Stimulated activated naive CD8-positive, alpha-beta T cell treated with anti-CD3 and anti-CD28 coated beads, Interleukin-15, Interleukin-2, amounts not matched to agents 100 ng/mL and 50 ng/mL, for 24 hours (primary cell): Measurements from ENCODE around the gene PON1.

Source experiments
- H3K27ac Mint-ChIP-seq: one replicate; pipeline ENCODE4 v1.8.0; 2021; ENCODE audit warnings: mild to moderate bottlenecking, mixed read lengths
- H3K27me3 Mint-ChIP-seq: one replicate; pipeline ENCODE4 v1.8.0; 2021; ENCODE audit warnings: mixed read lengths
- H3K36me3 Mint-ChIP-seq: one replicate; pipeline ENCODE4 v1.8.0; 2021; ENCODE audit warnings: low read depth, mixed read lengths
- H3K4me1 Mint-ChIP-seq: one replicate; pipeline ENCODE4 v1.8.0; 2021; ENCODE audit warnings: low read depth, mixed read lengths
- H3K4me3 Mint-ChIP-seq: one replicate; pipeline ENCODE4 v1.8.0; 2021; ENCODE audit warnings: mild to moderate bottlenecking, mixed read lengths
- H3K9me3 Mint-ChIP-seq: one replicate; pipeline ENCODE4 v1.8.0; 2021; ENCODE audit warnings: mixed read lengths

PON1 gene

DNA sequence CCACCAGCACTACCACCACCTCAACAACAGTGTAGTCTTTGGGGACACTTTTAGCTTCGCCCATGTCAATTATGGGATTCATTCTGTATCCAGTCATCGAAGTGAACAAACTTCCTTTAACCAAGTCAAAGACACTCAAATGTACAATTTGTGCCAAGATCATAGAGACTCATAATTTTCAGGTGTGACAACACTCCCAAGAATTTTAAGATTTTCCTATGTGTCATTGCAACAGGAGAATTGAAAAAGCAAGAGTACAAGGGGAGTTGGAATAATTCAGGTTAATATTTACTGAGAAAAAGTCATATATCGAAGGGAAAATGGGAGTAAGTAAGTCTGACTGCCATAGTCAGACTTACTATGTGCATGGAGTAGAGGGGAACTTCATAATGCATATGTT lies 26.2 kb downstream of the PON1 start:
- Mint-ChIP-seq H3K27me3 (peaks cover 12% of the 10 kb centered on the region), H3K9me3 (no peaks in the 10 kb centered on the region)

DNA sequence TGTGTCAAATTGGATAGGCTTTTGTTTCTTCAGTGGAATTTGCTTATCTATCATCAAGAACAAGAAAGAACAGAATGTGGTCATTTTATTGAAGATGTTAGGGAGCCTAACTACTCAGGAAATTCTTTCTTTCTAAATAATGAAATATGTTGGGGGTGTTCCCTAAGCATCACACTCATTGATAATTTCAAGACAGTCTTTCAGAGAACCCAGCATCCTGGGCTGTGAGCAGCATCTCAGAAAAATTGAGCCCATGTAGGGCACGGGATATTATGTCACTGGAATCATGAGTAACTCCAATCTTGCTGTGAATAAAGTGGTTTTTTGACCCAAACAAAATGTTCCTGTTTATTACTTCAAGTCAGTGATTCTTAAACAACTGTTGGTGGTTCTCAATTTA lies 27.3 kb downstream of the PON1 start:
- no peak overlapping the region for H3K4me3 Mint-ChIP-seq
- peaks cover 12% of the 10 kb centered on the region for H3K27me3 Mint-ChIP-seq
- no peaks in the 10 kb centered on the region for H3K9me3 Mint-ChIP-seq
- no peak overlapping the region for H3K27ac Mint-ChIP-seq
- H3K4me1 Mint-ChIP-seq: no peaks in the 10 kb centered on the region
- no peaks in the 10 kb centered on the region for H3K36me3 Mint-ChIP-seq

More for the DNA sequence above, 26.2 kb downstream of the PON1 start:
- Mint-ChIP-seq H3K27ac (no peak overlapping the region), H3K4me1 (no peaks in the 10 kb centered on the region), H3K4me3 (no peak overlapping the region), H3K36me3 (no peaks in the 10 kb centered on the region)

DNA sequence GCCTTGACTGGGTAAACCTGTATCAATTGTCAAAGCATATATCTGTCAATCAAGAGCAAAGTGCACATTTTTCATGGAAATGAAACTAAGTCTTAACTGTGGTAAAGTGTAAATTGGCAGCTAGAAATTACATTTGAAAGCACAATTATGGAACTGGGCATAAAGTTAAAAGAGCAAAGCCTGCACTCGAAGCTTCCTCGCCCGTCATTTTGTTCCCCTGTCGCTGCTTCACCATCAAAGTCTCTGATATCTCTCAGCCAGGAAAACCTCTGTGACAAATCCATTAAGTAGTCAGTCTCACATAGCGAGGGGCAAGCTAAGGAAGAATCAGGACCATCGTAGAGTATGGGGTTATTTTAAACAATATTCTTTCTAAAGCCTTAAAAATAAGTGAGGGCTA lies 27.9 kb downstream of the PON1 start:
- Mint-ChIP-seq H3K9me3 (no peaks in the 10 kb centered on the region), H3K4me3 (no peak overlapping the region), H3K27me3 (peaks cover 12% of the 10 kb centered on the region), H3K4me1 (no peaks in the 10 kb centered on the region), H3K27ac (no peak overlapping the region), H3K36me3 (no peaks in the 10 kb centered on the region)

DNA sequence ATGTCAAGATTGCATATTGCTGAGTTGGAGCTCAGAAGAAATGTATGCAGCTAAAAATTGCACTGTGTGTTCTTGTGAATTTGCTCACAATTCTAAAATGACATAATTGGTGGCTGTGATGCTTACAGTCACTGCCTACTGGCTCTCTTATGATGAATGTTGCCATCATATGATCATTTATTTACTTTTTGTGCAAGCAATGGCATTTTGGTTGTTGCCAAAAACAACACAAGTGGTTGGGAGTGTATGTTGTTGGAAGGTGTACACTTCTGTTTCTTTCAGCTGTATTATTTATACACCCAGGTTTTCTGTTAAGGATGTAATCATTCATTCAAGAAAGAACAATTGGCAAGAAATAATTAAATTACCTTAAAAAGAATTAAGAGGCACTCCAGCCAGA lies 28.9 kb downstream of the PON1 start:
- peaks cover 9% of the 10 kb centered on the region for H3K27me3 Mint-ChIP-seq

DNA sequence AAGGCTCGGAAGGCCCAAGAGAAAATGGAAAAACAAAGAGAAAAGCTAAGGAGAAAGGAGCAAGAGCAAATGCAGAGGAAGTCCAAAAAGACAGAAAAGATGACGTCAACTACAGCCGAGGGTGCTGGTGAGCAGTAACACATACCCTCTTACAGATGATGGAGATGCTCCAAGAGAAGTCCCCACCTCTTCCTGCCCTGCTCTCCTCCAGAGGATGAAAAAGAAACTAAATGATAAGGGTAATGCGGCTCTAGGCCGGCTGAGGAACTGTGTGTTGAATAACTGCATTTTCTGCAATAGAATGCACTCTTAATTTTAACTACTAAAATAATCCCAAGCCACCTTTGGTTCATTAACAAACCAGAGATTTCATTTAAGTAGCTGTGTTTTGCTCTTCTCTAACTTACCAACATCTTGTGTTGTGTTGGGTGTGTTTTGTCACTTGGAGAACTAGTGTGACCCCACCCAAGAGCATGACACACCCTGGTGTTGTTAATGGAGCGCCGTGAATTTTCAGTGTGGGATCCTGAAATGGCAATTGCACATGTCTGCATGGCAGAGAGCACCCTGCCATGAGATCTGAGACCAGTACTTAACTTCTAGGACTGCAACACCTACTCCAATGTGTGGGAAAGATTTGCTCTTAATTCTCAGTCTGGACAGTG lies 34.0 kb downstream of the PON1 start:
- Mint-ChIP-seq H3K4me3 (no peak overlapping the region), H3K36me3 (no peaks in the 10 kb centered on the region), H3K9me3 (no peaks in the 10 kb centered on the region), H3K27ac (no peak overlapping the region), H3K27me3 (peaks cover 3% of the 10 kb centered on the region), H3K4me1 (no peaks in the 10 kb centered on the region)

More for the DNA sequence above, 28.9 kb downstream of the PON1 start:
- Mint-ChIP-seq H3K27ac (no peak overlapping the region), H3K9me3 (no peaks in the 10 kb centered on the region), H3K4me3 (no peak overlapping the region), H3K36me3 (no peaks in the 10 kb centered on the region), H3K4me1 (no peaks in the 10 kb centered on the region)

DNA sequence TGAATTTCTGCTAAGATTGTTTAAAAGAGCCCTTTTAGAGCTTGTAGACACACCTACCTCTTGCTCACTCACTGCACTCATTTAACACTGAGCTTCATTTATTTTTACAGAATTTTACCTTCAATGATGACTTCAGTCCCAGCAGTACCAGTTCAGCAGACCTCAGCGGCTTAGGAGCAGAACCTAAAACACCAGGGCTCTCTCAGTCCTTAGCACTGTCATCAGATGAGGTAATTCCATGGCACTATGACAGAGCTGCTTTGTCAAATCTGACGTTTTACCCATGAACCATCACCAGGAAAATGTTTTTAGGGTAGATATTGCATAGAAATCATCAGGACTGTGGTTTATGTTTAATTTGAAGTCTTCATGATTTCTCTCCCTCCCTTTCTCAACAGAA lies 38.2 kb downstream of the PON1 start:
- Mint-ChIP-seq H3K4me1 (no peaks in the 10 kb centered on the region), H3K27me3 (peaks cover 7% of the 10 kb centered on the region), H3K4me3 (no peak overlapping the region), H3K9me3 (no peaks in the 10 kb centered on the region), H3K27ac (no peak overlapping the region), H3K36me3 (no peaks in the 10 kb centered on the region)

DNA sequence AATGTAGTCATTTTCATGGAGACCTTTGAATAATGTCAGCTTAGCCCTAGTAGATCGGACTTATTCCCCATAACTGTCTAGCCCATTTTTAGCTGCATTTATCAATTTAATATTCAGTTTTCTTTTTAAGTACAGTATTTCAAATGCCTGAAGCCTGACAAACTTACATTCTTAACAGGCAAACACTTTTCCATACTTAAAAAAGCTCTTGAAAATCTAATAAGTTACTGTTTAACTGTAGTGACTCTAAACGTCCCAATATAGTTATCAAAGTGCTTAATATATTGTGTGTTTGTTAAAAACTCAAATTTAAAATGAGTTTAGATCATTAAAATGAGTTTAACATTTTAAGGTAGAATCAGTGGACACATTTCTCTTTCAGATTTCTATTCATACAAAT lies 44.9 kb downstream of the PON1 start:
- H3K9me3 Mint-ChIP-seq: no peaks in the 10 kb centered on the region
- H3K4me1 Mint-ChIP-seq: no peaks in the 10 kb centered on the region
- peaks cover 8% of the 10 kb centered on the region for H3K27me3 Mint-ChIP-seq
- H3K36me3 Mint-ChIP-seq: no peaks in the 10 kb centered on the region
- no peak overlapping the region for H3K27ac Mint-ChIP-seq
- no peak overlapping the region for H3K4me3 Mint-ChIP-seq

DNA sequence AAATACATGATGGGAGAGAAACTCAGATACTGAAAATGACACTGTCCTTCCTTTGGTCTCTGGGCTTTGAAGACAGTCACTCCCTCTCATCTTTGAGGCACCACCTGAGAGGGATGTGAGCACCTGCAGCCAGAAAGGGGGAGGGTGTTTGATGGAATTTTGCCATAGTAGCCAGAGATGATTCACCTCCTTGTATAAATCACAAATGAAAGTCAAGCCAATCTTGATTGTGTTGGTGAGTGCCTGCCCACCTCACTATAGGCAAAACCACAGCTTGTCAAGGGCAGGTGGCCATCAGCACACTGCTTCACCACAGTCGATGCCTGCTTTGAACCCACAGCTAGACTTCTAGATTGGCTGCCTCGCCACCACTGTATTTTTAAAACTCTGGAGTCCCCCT lies 48.2 kb downstream of the PON1 start:
- Mint-ChIP-seq H3K4me3 (no peak overlapping the region), H3K27ac (no peak overlapping the region), H3K27me3 (peaks cover 5% of the 10 kb centered on the region), H3K9me3 (no peaks in the 10 kb centered on the region), H3K4me1 (no peaks in the 10 kb centered on the region), H3K36me3 (no peaks in the 10 kb centered on the region)

DNA sequence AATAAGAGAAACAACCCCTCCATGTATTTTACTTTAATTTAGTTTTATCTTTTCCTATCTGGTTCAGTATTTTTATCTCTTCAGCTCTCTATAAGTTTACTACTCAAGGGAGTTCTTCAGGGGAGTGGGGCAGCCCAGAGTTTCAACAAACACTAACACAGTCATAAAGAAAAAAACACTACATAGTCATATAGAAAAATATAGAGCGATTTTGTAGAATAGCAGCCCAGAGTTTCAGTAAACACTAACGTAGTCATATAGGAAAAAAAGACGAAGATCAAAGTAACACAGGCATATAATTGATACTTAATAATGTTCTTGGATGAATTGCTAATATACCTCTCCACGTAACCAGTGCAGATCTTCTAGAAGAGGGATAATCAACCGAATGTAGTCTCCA lies 54.7 kb downstream of the PON1 start:
- no peaks in the 10 kb centered on the region for H3K4me1 Mint-ChIP-seq
- H3K27ac Mint-ChIP-seq: no peak overlapping the region
- H3K4me3 Mint-ChIP-seq: no peak overlapping the region
- H3K36me3 Mint-ChIP-seq: no peaks in the 10 kb centered on the region
- H3K9me3 Mint-ChIP-seq: no peaks in the 10 kb centered on the region
- peaks cover 5% of the 10 kb centered on the region for H3K27me3 Mint-ChIP-seq

DNA sequence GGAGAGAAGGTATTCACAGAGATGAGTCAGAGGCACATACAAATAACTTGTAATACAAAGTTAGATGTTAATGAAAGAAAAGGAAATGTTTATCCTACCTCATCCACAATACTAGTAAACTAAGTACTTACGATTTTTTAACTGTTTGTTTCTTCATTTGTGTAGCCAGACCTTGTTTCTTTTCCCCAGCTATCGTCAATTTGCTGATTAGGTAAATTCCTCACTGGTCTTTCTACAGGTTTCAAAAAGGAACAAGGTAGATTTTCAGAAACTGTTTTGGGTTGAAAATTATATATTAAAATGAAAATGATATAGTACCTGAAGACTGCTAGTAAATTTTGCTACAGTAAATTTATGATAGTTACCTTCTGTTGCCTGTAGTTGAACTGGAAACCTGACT lies 56.6 kb downstream of the PON1 start:
- H3K4me3 Mint-ChIP-seq: no peak overlapping the region
- H3K27me3 Mint-ChIP-seq: peaks cover 5% of the 10 kb centered on the region
- H3K4me1 Mint-ChIP-seq: no peaks in the 10 kb centered on the region
- H3K9me3 Mint-ChIP-seq: no peaks in the 10 kb centered on the region
- no peak overlapping the region for H3K27ac Mint-ChIP-seq
- H3K36me3 Mint-ChIP-seq: no peaks in the 10 kb centered on the region

DNA sequence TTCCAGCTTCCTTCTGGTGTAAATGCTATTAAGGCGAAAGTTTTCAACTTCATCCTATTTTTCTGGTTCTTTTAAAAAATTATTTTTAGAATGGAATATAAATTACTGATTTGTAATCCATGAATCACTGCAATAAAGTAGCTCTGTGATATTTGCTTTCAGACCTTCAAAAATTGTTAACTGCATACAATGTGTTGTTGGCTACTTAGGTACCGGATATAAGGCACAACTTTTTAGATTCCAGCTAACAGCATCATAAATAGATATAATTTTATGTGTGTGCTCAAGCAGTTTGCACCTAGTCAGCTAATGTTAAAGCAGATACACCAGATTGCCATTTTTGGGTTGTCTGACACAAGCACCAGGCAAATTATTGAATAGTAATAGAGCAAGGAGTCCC lies 58.7 kb downstream of the PON1 start:
- H3K36me3 Mint-ChIP-seq: no peaks in the 10 kb centered on the region
- peaks cover 5% of the 10 kb centered on the region for H3K27me3 Mint-ChIP-seq
- no peak overlapping the region for H3K27ac Mint-ChIP-seq
- H3K9me3 Mint-ChIP-seq: no peaks in the 10 kb centered on the region
- H3K4me1 Mint-ChIP-seq: no peaks in the 10 kb centered on the region
- no peak overlapping the region for H3K4me3 Mint-ChIP-seq

DNA sequence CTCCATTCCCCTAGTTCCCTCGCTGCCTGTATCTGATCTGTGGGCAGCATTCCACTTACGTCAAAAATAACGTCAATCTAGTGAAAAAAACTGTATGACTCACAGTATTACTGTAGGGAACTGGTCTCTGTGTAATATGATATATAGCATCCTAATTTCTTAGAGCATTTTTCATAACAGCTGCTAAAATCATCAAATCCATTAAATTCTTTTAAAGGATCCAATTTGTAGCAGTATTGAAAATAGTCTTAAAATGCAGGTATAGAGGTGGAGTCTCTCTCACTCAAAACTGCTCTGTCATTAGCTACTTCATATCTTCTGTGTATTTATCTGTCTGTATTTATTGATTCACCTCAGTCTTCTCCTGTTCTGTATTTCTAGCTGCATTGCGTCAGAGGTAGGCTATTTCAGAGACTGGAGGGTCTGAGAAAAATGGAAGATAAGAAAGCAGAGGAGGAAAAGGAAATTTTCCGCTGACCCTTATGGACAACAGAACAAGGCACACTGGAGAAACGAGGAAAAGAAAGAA lies 59.9 kb downstream of the PON1 start:
- Mint-ChIP-seq H3K27me3 (peaks cover 5% of the 10 kb centered on the region), H3K27ac (no peak overlapping the region), H3K4me1 (no peaks in the 10 kb centered on the region), H3K4me3 (no peak overlapping the region), H3K9me3 (no peaks in the 10 kb centered on the region), H3K36me3 (no peaks in the 10 kb centered on the region)

DNA sequence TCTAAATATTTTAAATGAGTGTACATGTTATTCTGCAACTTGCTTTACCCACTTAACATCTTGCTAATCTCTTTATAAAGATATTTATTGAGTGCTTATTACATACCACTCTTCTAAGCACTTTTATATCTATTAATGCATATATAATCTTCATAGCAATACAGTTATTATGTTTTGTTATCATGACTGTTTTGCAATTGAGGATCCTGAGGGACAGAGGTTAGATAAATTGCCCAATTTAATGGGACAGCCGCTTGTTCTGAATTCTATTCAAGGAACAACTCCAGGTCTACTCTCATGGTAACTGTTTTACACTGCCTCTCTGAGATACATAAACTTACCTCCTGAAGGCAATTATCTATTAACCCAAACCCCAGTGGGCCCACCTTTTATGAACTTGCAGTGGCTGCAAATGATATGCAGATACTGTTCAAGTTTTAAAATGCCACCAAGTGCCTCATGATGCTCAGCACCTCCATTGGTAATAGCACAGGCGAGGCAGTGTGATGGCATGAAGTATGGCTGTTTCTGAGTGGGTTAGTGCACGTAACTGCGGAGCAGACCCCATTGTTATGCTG lies 60.5 kb downstream of the PON1 start:
- H3K9me3 Mint-ChIP-seq: no peaks in the 10 kb centered on the region
- no peak overlapping the region for H3K27ac Mint-ChIP-seq
- no peak overlapping the region for H3K4me3 Mint-ChIP-seq
- H3K36me3 Mint-ChIP-seq: no peaks in the 10 kb centered on the region
- H3K4me1 Mint-ChIP-seq: no peaks in the 10 kb centered on the region
- peaks cover 5% of the 10 kb centered on the region for H3K27me3 Mint-ChIP-seq

DNA sequence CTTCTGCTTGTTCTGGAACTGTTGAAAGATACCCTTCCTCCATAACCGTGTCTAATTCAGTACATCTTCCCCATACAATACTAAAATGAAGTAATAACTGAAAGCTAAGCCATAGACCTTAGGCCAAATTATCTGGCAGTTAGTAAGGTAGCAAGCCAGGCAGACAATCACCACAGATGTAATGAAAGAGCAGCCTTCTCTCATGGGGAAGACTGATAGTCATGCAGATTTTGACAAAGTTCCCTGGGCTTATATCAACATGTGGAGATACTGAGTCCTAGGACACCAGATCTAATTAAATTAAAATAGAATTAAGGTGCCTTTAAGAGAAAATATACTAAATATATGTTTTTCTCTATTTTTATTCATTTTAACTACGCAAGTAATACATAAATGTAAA lies 61.5 kb downstream of the PON1 start:
- Mint-ChIP-seq H3K36me3 (no peaks in the 10 kb centered on the region), H3K4me3 (no peak overlapping the region), H3K9me3 (no peaks in the 10 kb centered on the region), H3K27me3 (peaks cover 5% of the 10 kb centered on the region), H3K4me1 (no peaks in the 10 kb centered on the region), H3K27ac (no peak overlapping the region)

DNA sequence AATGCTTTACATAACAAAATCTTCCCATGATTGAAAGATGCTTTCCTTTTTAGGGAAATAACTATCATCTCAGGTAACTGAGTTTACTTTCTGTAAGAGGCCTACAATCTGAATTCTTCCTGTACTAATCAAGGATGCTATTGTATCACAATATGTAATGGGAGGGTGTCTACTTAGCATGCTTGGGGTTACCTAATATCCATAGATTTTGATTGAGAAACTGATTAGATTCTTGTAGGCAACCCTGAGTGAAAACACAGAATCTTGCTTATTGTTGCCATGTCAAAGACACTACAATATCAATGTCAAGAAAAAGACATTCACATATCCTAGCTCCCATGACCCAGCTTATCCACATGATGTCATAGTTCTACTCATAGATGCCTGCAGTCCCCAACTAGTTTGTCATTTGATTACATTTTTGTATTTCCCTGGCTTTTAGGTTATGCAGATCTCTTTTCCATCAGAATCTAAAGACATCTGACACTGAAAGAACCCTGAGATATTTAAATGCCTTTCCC lies 62.4 kb downstream of the PON1 start:
- Mint-ChIP-seq H3K27ac (no peak overlapping the region), H3K27me3 (peaks cover 5% of the 10 kb centered on the region), H3K9me3 (no peaks in the 10 kb centered on the region), H3K4me1 (no peaks in the 10 kb centered on the region), H3K36me3 (no peaks in the 10 kb centered on the region), H3K4me3 (no peak overlapping the region)

DNA sequence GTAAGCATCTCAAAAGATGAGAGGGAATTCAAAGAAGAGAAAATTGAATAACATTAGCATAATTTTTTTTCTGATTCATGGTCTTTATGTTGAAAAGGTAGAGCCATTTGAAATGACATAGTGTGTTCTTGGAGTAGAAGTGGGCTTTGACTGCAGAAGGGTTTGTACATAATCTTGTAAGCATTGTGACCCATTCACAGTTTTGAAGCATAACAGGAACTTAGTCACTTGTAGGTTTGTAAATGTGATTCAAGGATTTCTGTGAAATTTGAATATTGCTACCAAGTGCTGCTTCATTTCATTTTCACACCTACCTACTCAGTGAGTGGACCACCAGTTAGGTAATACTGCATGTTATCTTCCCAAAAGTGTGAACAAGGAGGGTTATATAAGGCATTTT lies 68.6 kb downstream of the PON1 start:
- H3K4me1 Mint-ChIP-seq: no peaks in the 10 kb centered on the region
- H3K4me3 Mint-ChIP-seq: no peak overlapping the region
- H3K27me3 Mint-ChIP-seq: peaks cover 3% of the 10 kb centered on the region
- H3K36me3 Mint-ChIP-seq: no peaks in the 10 kb centered on the region
- H3K9me3 Mint-ChIP-seq: no peaks in the 10 kb centered on the region
- H3K27ac Mint-ChIP-seq: no peak overlapping the region
